Keratinocyte (primary cell): Measurements from ENCODE around the gene RAP1GAP2.

Experiments
- CTCF ChIP-seq, 3 experiments: IDR thresholded peaks in 1 of 3; conservative IDR thresholded peaks in 1 of 3; optimal IDR thresholded peaks in 1 of 3; 2 replicates in 2 of 3; 3 replicates in 1 of 3; pipeline versions ENCODE3 to v1.5.1; 2011; ENCODE audit warnings: low read length in 3 of 3, mild to moderate bottlenecking in 3 of 3, moderate library complexity in 2 of 3, control low read depth in 1 of 3, inconsistent platforms in 1 of 3; ENCODE audit not compliant: insufficient read depth in 2 of 3; ENCODE audit errors: extremely low read depth in 1 of 3
- EZH2 ChIP-seq: IDR thresholded peaks from one replicate; pipeline ENCODE4 v1.6.1; 2012; ENCODE audit warnings: inconsistent platforms, mild to moderate bottlenecking, low read length, moderate library complexity

- TF ChIP-seq CTCF (optimal IDR thresholded peaks at IDR 0.05 in 1 of 3, IDR thresholded peaks at IDR 0.05 in 1 of 3, conservative IDR thresholded peaks at IDR 0.05 in 1 of 3; ENCODE audit: extremely low read depth in 1 of 3, insufficient read depth in 2 of 3, low read length in 3 of 3) (no peak), EZH2 (no peak)
Observed at GRCh38 chr17:2798678-2799077, 2.4 kb downstream of the RAP1GAP2 start.
